CD4-positive, alpha-beta T cell (primary cell): Measurements from ENCODE around the gene MAGEA9B. TPM values are rescaled to one million over a fixed set of nuclear protein-coding genes. Genes with fewer than 3 reads are reported as not detected.

Experiments
- total RNA-seq, 174 experiments: library from RNA in 2 of 174; stranded (reverse) in 2 of 174; gene quantifications; one replicate each; pipeline ENCODE4 v1.2.3 and lab custom pipeline; 2021 to 2026

Gene MAGEA9B
- total RNA-seq, 2 experiments from 2014 or later, result not detected

Other genes with a start within 250 kb of the MAGEA9B start
- 100 to 1,000 TPM; 256 to 260 TPM for gene IDS, start 82.2 kb downstream of the MAGEA9B start, total RNA-seq
- 10 to 100 TPM; 63.1 to 68.5 TPM for gene EOLA1, start 46.4 kb downstream of the MAGEA9B start, total RNA-seq
- not detected for gene HSFX3, start 37.5 kb downstream of the MAGEA9B start, total RNA-seq
- gene HSFX2, start 7.9 kb upstream of the MAGEA9B start, total RNA-seq, result not detected
- gene TMEM185A, start 44.3 kb upstream of the MAGEA9B start, total RNA-seq, result 1 to 10 TPM; 6.3 to 7.2 TPM
- not detected for gene MAGEA11, start 124.6 kb upstream of the MAGEA9B start, total RNA-seq
- under 1 TPM in 1 of 2 experiments, not detected in 1; 0.30 TPM for gene HSFX1, start 186.6 kb upstream of the MAGEA9B start, total RNA-seq
- gene MAGEA9, start 194.5 kb upstream of the MAGEA9B start, total RNA-seq, result not detected